T-cell (primary cell): Measurements from ENCODE around the gene POLR1D. TPM values are rescaled to one million over a fixed set of nuclear protein-coding genes. Genes with fewer than 3 reads are reported as not detected.

Experiments
- ATAC-seq, 4 experiments: fragments of 200-7000 bp in 3 of 4; fragments of 150-1000 bp in 1 of 4; cut with Tn5 transposase; replicated peaks in 1 of 4; 1 replicate in 3 of 4; 2 replicates in 1 of 4; pipeline ENCODE4 v1.10.0; 2021; ENCODE audit warnings: moderate library complexity in 3 of 4, mild to moderate bottlenecking in 2 of 4, moderate number of reproducible peaks in 1 of 4
- CTCF ChIA-PET, 2 donors: fragments of 300-600 bp; sonication (Branson Sonifier 250); formaldehyde crosslinking; loops; one replicate each; lab custom pipeline; 2022; ENCODE audit warnings: antibody characterized with exemption in 2 of 2; lab: Charles Lee
- POLR2A ChIA-PET, 2 donors: fragments of 300-600 bp; sonication (Branson Sonifier 250); formaldehyde crosslinking; loops; one replicate each; lab custom pipeline; 2022; ENCODE audit warnings: antibody characterized with exemption in 2 of 2; lab: Charles Lee
- DNase-seq, 35 experiments: peaks; one replicate each; pipeline versions ENCODE4 v3.0.0 to v3.0.0-alpha.2; 2013 to 2023
- H3K27ac ChIP-seq: one replicate; pipeline ENCODE4 v1.5.1; 2013; ENCODE audit warnings: low read length
- H3K27me3 ChIP-seq, 2 experiments: replicated peaks in 1 of 2; 1 replicate in 1 of 2; 2 replicates in 1 of 2; pipeline versions ENCODE4 v1.6.1 to v1.7.0; 2013; ENCODE audit warnings: low read length in 1 of 2, mixed read lengths in 1 of 2; ENCODE audit not compliant: control insufficient read depth in 2 of 2, insufficient read depth in 2 of 2; ENCODE audit errors: extremely low read depth in 1 of 2
- H3K36me3 ChIP-seq, 2 donors: 1 replicate in 1 of 2; 2 replicates in 1 of 2; pipeline versions ENCODE4 v1.6.1 to v1.7.0; 2013; ENCODE audit warnings: low read length in 1 of 2; ENCODE audit not compliant: control insufficient read depth in 2 of 2, insufficient read depth in 1 of 2; ENCODE audit errors: extremely low read depth in 1 of 2
- H3K4me1 ChIP-seq, 2 experiments: 1 replicate in 1 of 2; 2 replicates in 1 of 2; pipeline versions ENCODE4 v1.6.1 to v1.7.0; 2013; ENCODE audit warnings: low read length in 2 of 2, mixed read lengths in 1 of 2; ENCODE audit not compliant: insufficient read depth in 2 of 2, control insufficient read depth in 1 of 2; ENCODE audit errors: extremely low read depth in 1 of 2
- H3K4me3 ChIP-seq, 2 donors: 1 replicate in 1 of 2; 2 replicates in 1 of 2; pipeline versions ENCODE4 v1.5.1 to v1.7.0; 2013; ENCODE audit warnings: mild to moderate bottlenecking in 2 of 2, low read length in 1 of 2, moderate library complexity in 1 of 2; ENCODE audit not compliant: control insufficient read depth in 1 of 2; ENCODE audit errors: extremely low read depth in 1 of 2
- H3K9me3 ChIP-seq: 2 replicates; pipeline ENCODE4 v1.7.0; 2013
- H3K27ac Mint-ChIP-seq, 2 donors: one replicate each; pipeline ENCODE4 v1.8.0; 2020 to 2021; ENCODE audit warnings: mild to moderate bottlenecking in 2 of 2, mixed read lengths in 2 of 2
- H3K27me3 Mint-ChIP-seq, 2 donors: one replicate each; pipeline ENCODE4 v1.8.0; 2021 to 2022; ENCODE audit warnings: mixed read lengths in 2 of 2
- H3K36me3 Mint-ChIP-seq: one replicate; pipeline ENCODE4 v1.8.0; 2021; ENCODE audit warnings: mixed read lengths
- H3K4me1 Mint-ChIP-seq, 3 donors: one replicate each; pipeline ENCODE4 v1.8.0; 2020 to 2022; ENCODE audit warnings: mixed read lengths in 3 of 3, mild to moderate bottlenecking in 1 of 3
- H3K4me3 Mint-ChIP-seq, 3 donors: one replicate each; pipeline ENCODE4 v1.8.0; 2020 to 2022; ENCODE audit warnings: mild to moderate bottlenecking in 3 of 3, mixed read lengths in 3 of 3, moderate library complexity in 3 of 3
- H3K9me3 Mint-ChIP-seq, 3 donors: one replicate each; pipeline ENCODE4 v1.8.0; 2020 to 2022; ENCODE audit warnings: mixed read lengths in 3 of 3
- WGBS: methylation state at CpG from one replicate; pipeline ENCODE4 v1.1.5; 2013; ENCODE audit warnings: missing lambda C conversion rate; ENCODE audit not compliant: insufficient coverage; 5-methylcytosine and 5-hydroxymethylcytosine counted together
- total RNA-seq, 35 experiments: library from RNA in 6 of 35; stranded (reverse) in 6 of 35; fragments of 120-200 nt in 1 of 35; gene quantifications; one replicate each; pipeline versions ENCODE4 v1.2.1 to v1.2.4 and lab custom pipeline; 2013 to 2026

POLR1D gene, protein sequence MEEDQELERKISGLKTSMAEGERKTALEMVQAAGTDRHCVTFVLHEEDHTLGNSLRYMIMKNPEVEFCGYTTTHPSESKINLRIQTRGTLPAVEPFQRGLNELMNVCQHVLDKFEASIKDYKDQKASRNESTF
- total RNA-seq: 100 to 1,000 TPM; 136 to 167 (median 139) TPM
- 152 TPM for total RNA-seq (2013)
- total RNA-seq (lab: John Stamatoyannopoulos, UW): 68.8 to 124 (median 94.5) reads per million in 29 experiments

DNA sequence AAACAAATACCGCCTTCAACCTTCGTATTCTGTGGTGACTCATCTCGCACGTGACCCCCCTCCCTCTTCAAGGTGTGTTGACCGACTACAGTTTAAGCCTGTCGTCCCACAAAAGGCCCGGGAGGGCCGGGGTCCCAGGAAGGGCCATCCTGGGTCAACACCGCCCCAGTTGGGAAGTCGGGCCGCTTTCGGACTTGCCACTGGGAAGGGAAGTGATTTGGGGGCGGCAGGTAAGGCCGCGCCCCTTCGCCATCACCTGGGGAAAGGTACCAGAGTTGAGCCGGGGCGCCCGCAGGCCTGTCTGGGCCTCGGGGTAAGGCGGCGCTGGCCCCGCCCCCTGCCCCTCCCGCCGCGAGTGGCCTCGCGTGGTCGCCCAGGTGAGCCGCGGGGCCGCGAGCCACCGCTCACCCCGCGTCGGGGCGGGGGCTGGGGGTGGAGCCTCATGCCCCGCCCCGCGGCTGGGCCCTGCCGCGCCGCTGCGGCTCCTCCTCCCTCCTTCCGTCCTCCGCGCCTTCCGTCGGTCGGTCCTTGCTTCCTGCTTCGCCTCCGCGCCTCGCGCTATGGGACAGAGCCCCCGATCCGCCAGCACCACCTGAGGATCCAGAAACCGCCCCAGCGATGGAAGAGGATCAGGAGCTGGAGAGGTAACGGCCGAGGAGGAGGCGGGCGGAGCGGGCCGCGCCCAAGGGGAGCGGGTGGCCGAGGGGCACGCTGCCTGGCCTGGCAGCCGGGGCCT, at the start of gene POLR1D:
Gene POLR1D, plus strand, starts transcription at position 527 of the 736 bp plus-strand sequence. Its CDS starts 92 bp downstream, at position 619.
- 0% methylated on average over 64 of the region's 71 CpGs for WGBS
- no peaks in the 10 kb centered on the region for H3K9me3 Mint-ChIP-seq
- H3K4me1 Mint-ChIP-seq: peaks cover 68 to 73% (median 71%) of the 10 kb centered on the region in 3 donors
- Histone ChIP-seq H3K4me3 (peak within 1 kb of the TSS; percentile 91 to 92), H3K36me3 (peaks cover 0 to 14% of the 10 kb centered on the region in 2 donors), H3K27me3 (no peaks in the 10 kb centered on the region), H3K4me1 (peaks cover 21 to 24% of the 10 kb centered on the region in 2 experiments), H3K27ac (peak within 1 kb of the TSS; percentile 96), H3K9me3 (no peaks in the 10 kb centered on the region)
- H3K4me3 Mint-ChIP-seq: peak within 1 kb of the TSS; percentile 91 to 93 (median 92)
- DNase-seq (peak; percentile 71 to 92 (median 81)), ATAC-seq (peak; percentile 69 to 79 (median 74))
- ChIA-PET CTCF (interaction anchor here in 1 of 2 donors (0.6 to 1.3 kb wide), 5 partner anchors 14 to 252 kb away, joined by 3 read pairs; no protein-coding TSS in a partner anchor), POLR2A (interaction anchor here (0.6 to 2.1 kb wide), 7 partner anchors 11 to 871 kb away, joined by 3 to 10 read pairs (median 4); partner anchors contain the start of genes GTF3A (in 1 of the 2) and MTIF3 (in 1 of the 2))
- H3K27me3 Mint-ChIP-seq: no peaks in the 10 kb centered on the region
- peak within 1 kb of the TSS; percentile 92 to 96 for H3K27ac Mint-ChIP-seq
- peaks cover 25% of the 10 kb centered on the region for H3K36me3 Mint-ChIP-seq

DNA sequence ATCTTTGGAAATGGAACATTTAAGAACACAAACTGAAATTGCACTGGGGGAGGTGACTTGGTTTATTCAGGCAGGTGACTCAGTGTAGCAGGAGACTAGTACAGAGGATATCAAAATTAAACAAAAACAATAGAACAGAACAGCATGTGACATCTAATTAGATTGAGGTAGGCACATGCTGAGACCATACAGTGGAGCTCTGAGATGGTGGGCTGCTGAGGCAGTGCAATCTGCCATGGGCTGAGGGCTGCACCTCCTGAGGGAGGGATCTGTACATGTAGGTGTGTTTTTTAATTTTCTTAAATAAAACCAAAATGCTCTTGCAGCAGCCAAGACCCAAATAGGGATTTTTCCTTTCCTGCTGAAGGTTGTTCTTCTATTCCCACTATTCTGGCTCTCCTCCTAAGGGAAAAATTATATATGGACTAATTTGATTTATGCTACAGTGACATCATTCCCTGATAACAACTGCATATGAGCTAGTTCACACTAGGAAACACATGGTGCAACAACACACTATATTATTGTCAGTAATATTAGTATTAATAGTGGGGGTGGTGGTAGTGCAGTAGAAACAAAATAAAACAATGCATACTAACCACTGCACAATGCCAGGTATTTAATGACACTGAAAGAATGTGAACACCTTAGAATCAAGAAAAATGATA, 49.3 kb upstream of the POLR1D start:
- H3K4me1 Mint-ChIP-seq: peaks cover 20 to 27% (median 20%) of the 10 kb centered on the region in 3 donors
- ChIA-PET CTCF (no interaction called here), POLR2A (no interaction called here)
- no peak overlapping the region for H3K27ac Mint-ChIP-seq
- H3K4me3 ChIP-seq: no peak overlapping the region
- DNase-seq (no peak), ATAC-seq (no peak)
- peaks cover 40% of the 10 kb centered on the region for H3K36me3 Mint-ChIP-seq
- peaks cover 0 to 18% of the 10 kb centered on the region in 2 donors for H3K36me3 ChIP-seq
- H3K4me1 ChIP-seq: peaks cover 0 to 2% of the 10 kb centered on the region in 2 experiments
- H3K9me3 ChIP-seq: no peaks in the 10 kb centered on the region
- H3K27ac ChIP-seq: no peak overlapping the region
- no peak overlapping the region for H3K4me3 Mint-ChIP-seq
- H3K27me3 Mint-ChIP-seq: no peaks in the 10 kb centered on the region
- H3K27me3 ChIP-seq: no peaks in the 10 kb centered on the region
- no peaks in the 10 kb centered on the region for H3K9me3 Mint-ChIP-seq

DNA sequence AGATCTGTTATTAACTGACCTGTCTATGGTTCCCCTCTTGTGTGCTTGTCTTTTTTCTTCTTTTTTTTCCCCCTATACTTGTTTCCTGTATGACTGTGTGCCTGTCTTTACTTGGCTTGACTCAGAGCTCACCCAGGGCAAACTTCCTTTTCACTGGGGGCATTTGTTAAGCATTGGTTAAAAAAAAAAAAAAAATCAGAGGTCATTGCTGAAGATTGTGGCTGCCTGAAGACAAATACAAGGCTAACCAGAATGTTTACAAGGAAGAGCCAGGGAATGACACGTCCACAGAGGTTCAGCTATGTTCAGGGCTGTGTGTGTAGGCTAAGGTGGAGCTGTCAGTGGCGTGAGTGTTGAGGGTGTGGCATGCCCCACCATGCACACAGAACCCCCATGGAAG, 48.4 kb upstream of the POLR1D start:
- Mint-ChIP-seq H3K36me3 (peaks cover 42% of the 10 kb centered on the region), H3K4me1 (peaks cover 20 to 27% (median 23%) of the 10 kb centered on the region in 3 donors), H3K27ac (no peak overlapping the region), H3K27me3 (no peaks in the 10 kb centered on the region), H3K4me3 (no peak overlapping the region), H3K9me3 (no peaks in the 10 kb centered on the region)
- ATAC-seq (no peak), DNase-seq (no peak)
- no peaks in the 10 kb centered on the region for H3K9me3 ChIP-seq
- ChIA-PET CTCF (interaction anchor here in 1 of 2 donors (0.5 to 0.9 kb wide), 2 partner anchors 15 to 149 kb away, joined by 8 to 9 read pairs; partner anchors contain the start of gene GTF3A), POLR2A (interaction anchor here in 1 of 2 donors (0.5 kb wide), 1 partner anchor 13 kb away, joined by 3 read pairs; no protein-coding TSS in a partner anchor)
- no peak overlapping the region for H3K27ac ChIP-seq
- H3K36me3 ChIP-seq: peaks cover 0 to 10% of the 10 kb centered on the region in 2 donors
- H3K4me1 ChIP-seq: peaks cover 0 to 2% of the 10 kb centered on the region in 2 experiments
- WGBS: no CpG with 5 or more reads among the region's 2 CpGs
- no peak overlapping the region for H3K4me3 ChIP-seq
- H3K27me3 ChIP-seq: no peaks in the 10 kb centered on the region

DNA sequence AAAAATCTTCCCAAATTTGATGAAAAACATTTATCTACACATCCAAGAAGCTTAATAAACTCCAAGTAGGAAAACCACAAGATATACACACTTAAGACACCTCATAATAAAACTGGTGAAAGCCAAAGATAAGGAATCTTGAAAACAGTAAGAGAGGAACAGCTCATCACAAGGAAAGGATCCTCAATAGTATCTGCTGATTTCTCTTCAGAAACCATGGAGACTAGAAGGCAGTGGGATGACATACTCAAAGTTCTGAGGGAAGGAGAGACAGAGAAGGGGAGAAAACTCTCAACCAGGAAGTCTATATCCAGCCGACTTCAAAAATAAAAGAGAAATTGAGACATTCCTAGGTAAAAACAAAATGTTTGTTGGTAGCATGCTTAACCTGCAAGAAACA, 47.0 kb upstream of the POLR1D start:
- Histone ChIP-seq H3K36me3 (no peaks in the 10 kb centered on the region), H3K4me3 (no peak overlapping the region), H3K27me3 (no peaks in the 10 kb centered on the region), H3K27ac (no peak overlapping the region), H3K9me3 (no peaks in the 10 kb centered on the region), H3K4me1 (peaks cover 0 to 2% of the 10 kb centered on the region in 2 experiments)
- peaks cover 36% of the 10 kb centered on the region for H3K36me3 Mint-ChIP-seq
- no peak overlapping the region for H3K27ac Mint-ChIP-seq
- POLR2A ChIA-PET: no interaction called here
- H3K9me3 Mint-ChIP-seq: no peaks in the 10 kb centered on the region
- ATAC-seq (no peak), DNase-seq (no peak)
- no peak overlapping the region for H3K4me3 Mint-ChIP-seq
- no CpG with 5 or more reads among the region's 1 CpG for WGBS
- no peaks in the 10 kb centered on the region for H3K27me3 Mint-ChIP-seq
- CTCF ChIA-PET: no interaction called here
- H3K4me1 Mint-ChIP-seq: peaks cover 23 to 27% (median 25%) of the 10 kb centered on the region in 3 donors

DNA sequence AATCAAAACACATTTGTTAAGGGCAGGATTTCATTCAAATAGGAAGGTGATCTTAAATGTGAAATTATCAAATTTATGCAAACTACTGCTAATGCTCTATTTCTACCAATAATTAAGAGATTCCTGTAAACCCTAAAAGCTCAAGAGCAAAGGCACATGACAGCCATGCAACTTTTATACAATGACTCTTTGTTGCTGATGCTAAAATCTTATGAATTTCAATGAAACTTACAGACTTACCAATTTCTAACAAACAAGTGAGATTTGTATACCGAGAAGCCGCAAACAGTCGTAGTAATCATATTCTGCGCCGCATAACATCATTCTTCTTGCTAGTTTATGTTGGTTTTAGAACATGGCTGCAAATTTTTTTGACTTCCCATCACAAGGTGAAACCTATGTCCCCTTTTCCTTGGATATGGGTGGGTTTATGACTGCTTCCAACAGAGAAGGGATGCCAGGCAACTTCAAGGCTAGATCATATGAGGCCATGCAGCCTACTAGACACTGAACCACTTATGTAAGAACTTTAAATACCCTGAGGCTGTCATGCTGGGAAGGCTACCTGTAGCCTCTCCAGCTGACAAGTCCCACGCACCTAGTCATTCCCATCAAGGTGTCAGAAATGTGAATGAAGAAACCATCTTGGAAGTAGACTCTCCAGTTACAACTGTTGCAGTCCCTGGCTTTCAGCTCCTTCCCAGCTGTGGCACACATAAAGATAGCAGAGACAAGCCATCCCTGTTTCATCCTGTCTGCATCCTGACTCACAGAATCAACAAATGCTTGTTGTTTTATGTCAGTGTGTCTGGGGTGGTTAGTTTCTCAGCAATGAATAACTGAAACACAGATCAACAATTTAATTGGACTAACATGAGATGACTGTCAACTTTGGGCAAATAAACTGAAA, 43.3 kb upstream of the POLR1D start:
- no peak overlapping the region for H3K27ac Mint-ChIP-seq
- CTCF ChIA-PET: no interaction called here
- DNase-seq: no peak

More for the DNA sequence above, 43.3 kb upstream of the POLR1D start:
- Mint-ChIP-seq H3K36me3 (peaks cover 40% of the 10 kb centered on the region), H3K9me3 (no peaks in the 10 kb centered on the region), H3K4me3 (no peak overlapping the region), H3K27me3 (no peaks in the 10 kb centered on the region), H3K4me1 (peaks cover 21 to 32% (median 21%) of the 10 kb centered on the region in 3 donors)
- POLR2A ChIA-PET: interaction anchor here in 1 of 2 donors (0.6 kb wide), 1 partner anchor 30 kb away, joined by 3 read pairs; no protein-coding TSS in a partner anchor
- no peaks in the 10 kb centered on the region for H3K27me3 ChIP-seq
- no peak overlapping the region for H3K4me3 ChIP-seq
- H3K36me3 ChIP-seq: peaks cover 0 to 5% of the 10 kb centered on the region in 2 donors
- 100% methylated on average over 1 of the region's 6 CpGs for WGBS
- H3K4me1 ChIP-seq: peaks cover 0 to 4% of the 10 kb centered on the region in 2 experiments
- no peak overlapping the region for H3K27ac ChIP-seq
- ATAC-seq: no peak
- H3K9me3 ChIP-seq: no peaks in the 10 kb centered on the region
